ENCODE results near the gene POP4.

Gene POP4

GRCh38 chr19:29629836-29630534, 23.9 kb downstream of the POP4 start:
- no peak for DNase-seq (ENCODE audit: low read depth in 2 of 2)

GRCh38 chr19:29630655-29631054, 24.6 kb downstream of the POP4 start:
- no peak for DNase-seq (ENCODE audit: low read depth in 2 of 2)

GRCh38 chr19:29631450-29631849, 25.4 kb downstream of the POP4 start:
- no peak for DNase-seq (ENCODE audit: low read depth in 2 of 2)

GRCh38 chr19:29634002-29634401, 27.9 kb downstream of the POP4 start:
- DNase-seq (ENCODE audit: low read depth in 2 of 2): no peak

- no peak for DNase-seq (ENCODE audit: low read depth in 2 of 2)
Observed at GRCh38 chr19:29634423-29635130, 28.5 kb downstream of the POP4 start.

GRCh38 chr19:29635963-29636362, 29.9 kb downstream of the POP4 start:
- no peak for DNase-seq (ENCODE audit: low read depth in 2 of 2)

GRCh38 chr19:29636553-29637360, 30.7 kb downstream of the POP4 start:
- DNase-seq (ENCODE audit: low read depth in 2 of 2): peak; percentile 28 to 39

- no peak for DNase-seq (ENCODE audit: low read depth in 2 of 2)
Observed at GRCh38 chr19:29639086-29639485, 33.0 kb downstream of the POP4 start.

- no peak for DNase-seq (ENCODE audit: low read depth in 2 of 2)
Observed at GRCh38 chr19:29640231-29640630, 34.1 kb downstream of the POP4 start.

- DNase-seq (ENCODE audit: low read depth in 2 of 2): no peak
Observed at GRCh38 chr19:29641597-29641996, 35.5 kb downstream of the POP4 start.

GRCh38 chr19:29643361-29643935, 37.4 kb downstream of the POP4 start:
- no peak for DNase-seq (ENCODE audit: low read depth in 2 of 2)

GRCh38 chr19:29644210-29644609, 38.1 kb downstream of the POP4 start:
- no peak for DNase-seq (ENCODE audit: low read depth in 2 of 2)

- no peak for DNase-seq (ENCODE audit: low read depth in 2 of 2)
Observed at GRCh38 chr19:29645491-29645867, 39.4 kb downstream of the POP4 start.

- no peak for DNase-seq (ENCODE audit: low read depth in 2 of 2)
Observed at GRCh38 chr19:29645911-29646310, 39.8 kb downstream of the POP4 start.

GRCh38 chr19:29650772-29651387, 44.8 kb downstream of the POP4 start:
- DNase-seq (ENCODE audit: low read depth in 2 of 2): no peak

GRCh38 chr19:29651622-29652394, 45.7 kb downstream of the POP4 start:
- no peak for DNase-seq (ENCODE audit: low read depth in 2 of 2)

GRCh38 chr19:29653398-29653797, 47.3 kb downstream of the POP4 start:
- no peak for DNase-seq (ENCODE audit: low read depth in 2 of 2)

GRCh38 chr19:29655648-29656335, 49.7 kb downstream of the POP4 start:
- no peak for DNase-seq (ENCODE audit: low read depth in 2 of 2)

GRCh38 chr19:29658221-29658991, 52.3 kb downstream of the POP4 start:
- no peak for DNase-seq (ENCODE audit: low read depth in 2 of 2)

- no peak for DNase-seq (ENCODE audit: low read depth in 2 of 2)
Observed at GRCh38 chr19:29660835-29661234, 54.8 kb downstream of the POP4 start.

Data from fibroblast of skin of left quadriceps (primary cell).